ENCODE measurements around the gene CTIF. TPM values are rescaled to one million over a fixed set of nuclear protein-coding genes. Genes with fewer than 3 reads are reported as not detected.

Gene CTIF
- 10 to 100 TPM; 29.0 to 61.5 (median 37.7) TPM for total RNA-seq

- 8% methylated on average over 28 of the region's 54 CpGs for WGBS
- Histone ChIP-seq H3K27ac (peak within 1 kb of the TSS; percentile 93), H3K4me3 (peak within 1 kb of the TSS; percentile 78), H3K9me3 (no peaks in the 10 kb centered on the region), H3K27me3 (no peaks in the 10 kb centered on the region), H3K4me1 (peaks cover 27% of the 10 kb centered on the region), H3K36me3 (no peaks in the 10 kb centered on the region)
- TF ChIP-seq POLR2A (IDR thresholded peaks at IDR 0.05) = peak in 1 of 2 donors; percentile 14
- no peak for TF ChIP-seq CTCF (IDR thresholded peaks at IDR 0.05)
- TF ChIP-seq POLR2AphosphoS5 (IDR thresholded peaks at IDR 0.05) = peak in 1 of 3 donors; percentile 49
- peak; percentile 98 for DNase-seq (ENCODE audit: low spot score in 2 of 2)
Measured at GRCh38 chr18:48538531-48539405, at the start of gene CTIF. CTIF (plus strand) TSS chr18:48539031; CDS start chr18:48619566, 80,535 bp downstream.

DNA sequence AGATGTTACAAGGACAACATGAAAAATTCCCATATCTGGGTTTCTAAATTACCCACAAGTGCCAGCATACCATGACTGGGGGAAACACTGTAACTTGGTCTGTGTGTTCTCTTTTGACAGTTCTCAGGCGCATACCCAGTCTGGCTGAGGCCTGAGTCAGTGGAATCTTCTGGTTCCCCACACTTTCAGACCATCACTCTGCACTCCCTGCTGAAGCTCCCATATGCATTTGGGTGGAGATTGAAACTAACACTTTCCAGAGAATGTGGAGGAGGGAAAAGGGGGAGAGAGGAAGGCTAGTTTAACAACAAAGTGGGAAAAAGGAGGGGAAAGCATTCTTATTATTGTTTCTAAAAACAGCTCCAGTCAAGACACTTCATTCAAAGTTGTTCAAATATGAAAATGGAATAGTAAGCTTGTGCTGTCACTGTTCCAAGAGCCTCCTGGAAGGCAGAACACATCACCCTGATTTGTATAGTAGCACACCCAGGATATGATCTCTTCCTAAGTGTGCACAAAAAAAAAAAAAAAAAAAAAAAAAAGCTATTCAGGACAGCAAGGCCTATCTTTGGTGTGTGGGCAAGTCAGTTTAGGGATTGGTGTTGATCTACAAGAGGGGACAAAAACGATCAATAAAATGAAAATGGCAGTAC lies 48.1 kb upstream of the CTIF start:
- TF ChIP-seq POLR2A (IDR thresholded peaks at IDR 0.05) = no peak
- TF ChIP-seq CTCF (IDR thresholded peaks at IDR 0.05) = no peak
- 83% methylated on average over 2 of the region's 2 CpGs for WGBS
- Histone ChIP-seq H3K4me1 (peaks cover 6% of the 10 kb centered on the region), H3K4me3 (no peak overlapping the region), H3K36me3 (no peaks in the 10 kb centered on the region), H3K27ac (no peak overlapping the region), H3K9me3 (no peaks in the 10 kb centered on the region), H3K27me3 (no peaks in the 10 kb centered on the region)
- DNase-seq (ENCODE audit: low spot score in 2 of 2) = no peak

DNA sequence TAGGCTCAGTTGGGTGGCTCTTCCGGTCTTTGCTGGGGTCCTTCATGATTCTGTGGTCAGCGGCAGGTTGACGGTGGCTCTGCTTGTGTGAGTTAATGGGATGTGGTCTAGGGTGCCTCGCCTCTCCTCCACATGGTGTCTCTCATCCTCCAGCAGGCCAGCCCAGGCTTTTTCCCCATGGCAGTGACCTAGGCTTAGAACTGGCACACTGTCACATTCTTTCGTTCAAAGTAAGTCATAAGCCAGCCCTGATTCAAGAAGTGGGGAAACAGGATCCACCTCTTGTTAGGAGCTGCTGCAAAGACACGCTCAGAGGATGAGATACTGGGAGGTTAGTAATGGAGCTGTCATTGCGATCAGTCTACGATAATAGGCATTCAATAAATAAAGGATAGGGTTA lies 46.0 kb upstream of the CTIF start:
- Histone ChIP-seq H3K4me3 (no peak overlapping the region), H3K27ac (no peak overlapping the region), H3K36me3 (no peaks in the 10 kb centered on the region), H3K4me1 (peaks cover 6% of the 10 kb centered on the region), H3K9me3 (no peaks in the 10 kb centered on the region), H3K27me3 (no peaks in the 10 kb centered on the region)
- TF ChIP-seq EP300 (IDR thresholded peaks at IDR 0.05) = no peak
- no peak for TF ChIP-seq CTCF (IDR thresholded peaks at IDR 0.05)
- WGBS = 78% methylated on average over 8 of the region's 8 CpGs
- no peak for DNase-seq (ENCODE audit: low spot score in 2 of 2)

DNA sequence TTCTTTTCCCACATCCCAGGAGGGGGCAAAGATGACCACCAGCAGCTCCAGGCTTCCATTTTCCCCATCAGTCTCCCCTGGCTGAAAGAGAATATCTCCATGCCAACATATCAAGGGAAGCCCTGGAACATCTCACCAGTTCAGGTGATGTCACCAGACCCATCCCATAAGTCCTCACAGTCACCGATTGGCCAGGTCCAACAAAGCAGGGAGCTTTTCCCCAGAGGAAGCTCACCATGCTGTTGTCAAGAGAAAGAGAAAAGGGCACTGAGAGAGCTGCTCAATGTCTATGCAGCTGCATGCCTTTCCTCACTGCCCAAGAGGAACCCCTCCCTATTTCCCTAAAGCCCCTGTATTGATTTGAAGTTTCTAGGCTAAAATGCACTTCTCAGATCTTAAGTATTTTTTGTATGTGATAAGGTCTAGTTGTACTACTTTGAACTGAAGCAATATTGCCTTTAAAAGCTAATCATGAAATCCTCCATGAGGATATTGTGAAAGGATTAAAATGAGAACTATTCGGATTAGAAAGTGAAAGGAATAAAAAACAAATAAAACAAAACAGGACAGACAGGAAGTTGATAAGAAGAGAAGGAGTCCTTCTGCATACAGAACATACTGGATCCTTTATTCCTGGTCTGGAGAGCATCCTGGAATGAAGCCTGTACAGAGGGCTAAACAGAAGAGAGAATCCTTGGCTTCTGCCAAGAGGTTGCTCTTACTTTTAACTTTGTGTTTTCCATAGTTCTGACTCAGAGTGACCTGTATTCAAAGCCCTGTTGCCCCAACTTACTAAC lies 45.2 kb upstream of the CTIF start:
- H3K9me3 ChIP-seq = no peaks in the 10 kb centered on the region
- WGBS = 19% methylated on average over 2 of the region's 2 CpGs
- no peaks in the 10 kb centered on the region for H3K27me3 ChIP-seq
- H3K4me1 ChIP-seq = peaks cover 6% of the 10 kb centered on the region
- H3K27ac ChIP-seq = peak overlapping the region; percentile 18
- TF ChIP-seq CTCF (IDR thresholded peaks at IDR 0.05) (no peak), EP300 (IDR thresholded peaks at IDR 0.05) (no peak), POLR2A (IDR thresholded peaks at IDR 0.05) (no peak), POLR2AphosphoS5 (IDR thresholded peaks at IDR 0.05) (no peak)
- H3K36me3 ChIP-seq = no peaks in the 10 kb centered on the region
- no peak for DNase-seq (ENCODE audit: low spot score in 2 of 2)
- no peak overlapping the region for H3K4me3 ChIP-seq

DNA sequence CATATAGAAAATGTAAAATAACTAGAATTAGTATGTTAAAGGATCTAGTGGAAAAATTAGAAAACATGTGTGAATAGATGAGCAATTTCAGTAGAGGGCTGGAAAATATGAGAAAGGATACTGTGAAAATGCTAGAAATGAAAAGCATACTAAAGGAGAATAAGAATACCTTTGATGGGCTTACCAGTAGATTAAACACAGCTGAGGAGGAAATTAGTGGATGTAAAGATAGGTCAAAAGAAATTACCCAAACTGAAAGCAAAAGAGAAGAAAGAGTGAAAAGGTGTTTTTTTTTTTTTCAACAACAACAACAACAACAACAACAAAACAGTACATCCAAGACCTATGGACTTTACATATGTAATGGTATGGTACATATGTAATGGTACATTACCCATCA lies 41.0 kb upstream of the CTIF start:
- TF ChIP-seq POLR2A (IDR thresholded peaks at IDR 0.05) (no peak), EP300 (IDR thresholded peaks at IDR 0.05) (no peak), CTCF (IDR thresholded peaks at IDR 0.05) (no peak), POLR2AphosphoS5 (IDR thresholded peaks at IDR 0.05) (no peak)
- DNase-seq (ENCODE audit: low spot score in 2 of 2) = no peak
- H3K36me3 ChIP-seq = no peaks in the 10 kb centered on the region
- H3K4me1 ChIP-seq = peaks cover 6% of the 10 kb centered on the region
- no peak overlapping the region for H3K4me3 ChIP-seq
- H3K27me3 ChIP-seq = no peaks in the 10 kb centered on the region
- H3K9me3 ChIP-seq = no peaks in the 10 kb centered on the region
- H3K27ac ChIP-seq = no peak overlapping the region
